ENCODE results near the gene DSCAML1. TPM values are rescaled to one million over a fixed set of nuclear protein-coding genes. Genes with fewer than 3 reads are reported as not detected.

DSCAML1 gene
- total RNA-seq, 1 donor, result not detected

GRCh38 chr11:117431436-117431835, 365.6 kb downstream of the DSCAML1 start:
- H3K4me3 ChIP-seq (ENCODE audit: low read depth, low read length), result no peak overlapping the region
- no peak for DNase-seq (ENCODE audit: low read depth)
- no peak for TF ChIP-seq CTCF (IDR thresholded peaks at IDR 0.05; ENCODE audit: insufficient read depth, low read depth, low read length)

- no peak for DNase-seq (ENCODE audit: low read depth)
- TF ChIP-seq CTCF (IDR thresholded peaks at IDR 0.05; ENCODE audit: insufficient read depth, low read depth, low read length), result no peak
- no peak overlapping the region for H3K4me3 ChIP-seq (ENCODE audit: low read depth, low read length)
Observed at GRCh38 chr11:117430293-117430955, 366.6 kb downstream of the DSCAML1 start.

GRCh38 chr11:117428856-117429229, 368.2 kb downstream of the DSCAML1 start:
- TF ChIP-seq CTCF (IDR thresholded peaks at IDR 0.05; ENCODE audit: insufficient read depth, low read depth, low read length), result no peak
- no peak overlapping the region for H3K4me3 ChIP-seq (ENCODE audit: low read depth, low read length)
- no peak for DNase-seq (ENCODE audit: low read depth)

GRCh38 chr11:117428186-117428855, 368.7 kb downstream of the DSCAML1 start:
- no peak overlapping the region for H3K4me3 ChIP-seq (ENCODE audit: low read depth, low read length)
- TF ChIP-seq CTCF (IDR thresholded peaks at IDR 0.05; ENCODE audit: insufficient read depth, low read depth, low read length), result no peak
- DNase-seq (ENCODE audit: low read depth), result no peak

GRCh38 chr11:117427356-117427874, 369.6 kb downstream of the DSCAML1 start:
- H3K4me3 ChIP-seq (ENCODE audit: low read depth, low read length), result no peak overlapping the region
- DNase-seq (ENCODE audit: low read depth), result no peak
- no peak for TF ChIP-seq CTCF (IDR thresholded peaks at IDR 0.05; ENCODE audit: insufficient read depth, low read depth, low read length)

DNA sequence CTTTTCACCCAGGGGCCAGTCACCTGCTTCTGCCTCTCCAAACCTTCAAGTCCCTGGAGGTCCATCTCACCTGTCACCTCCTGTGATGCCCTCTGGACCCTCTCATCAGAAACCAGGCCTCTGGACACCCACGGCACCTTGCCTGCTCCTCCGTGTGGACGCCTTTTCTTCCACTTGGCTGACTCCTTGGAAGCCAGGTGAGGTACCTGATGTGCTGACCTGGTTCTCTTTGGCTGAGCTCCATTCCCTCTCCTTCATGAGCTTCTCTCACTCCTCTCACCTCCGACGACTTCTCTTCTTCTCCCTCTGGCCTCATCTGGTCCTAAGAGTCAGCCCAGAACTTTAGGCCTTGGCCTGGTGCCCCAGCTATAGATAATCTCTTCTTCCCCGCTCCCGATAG, 370.1 kb downstream of the DSCAML1 start:
- DNase-seq (ENCODE audit: low read depth), result no peak
- H3K4me3 ChIP-seq (ENCODE audit: low read depth, low read length), result no peak overlapping the region

More for the DNA sequence above, 370.1 kb downstream of the DSCAML1 start:
- no peak for TF ChIP-seq CTCF (IDR thresholded peaks at IDR 0.05; ENCODE audit: insufficient read depth, low read depth, low read length)
